HepG2 (cell line): ENCODE results near the gene STUB1. TPM values are rescaled to one million over a fixed set of nuclear protein-coding genes. Genes with fewer than 3 reads are reported as not detected.

Source experiments
- ATF3 ChIP-seq: sonication (generic); formaldehyde crosslinking; IDR thresholded peaks from 2 replicates; pipeline ENCODE4 v1.4.0; 2020; ENCODE audit warnings: missing genetic modification reagents
- GATA4 ChIP-seq: sonication (generic); IDR thresholded peaks from 2 replicates; pipeline ENCODE4 v1.6.1; 2016; ENCODE audit warnings: antibody characterized with exemption, low read depth, borderline replicate concordance
- HCFC1 ChIP-seq: fragments of 150-350 bp; IDR thresholded peaks from 2 replicates; pipeline ENCODE4 v1.6.1; 2014; ENCODE audit warnings: low read depth, low read length
- HNRNPUL1 ChIP-seq: fragments of 200-400 bp; formaldehyde crosslinking; IDR thresholded peaks from 2 replicates; pipeline ENCODE4 v1.6.1; 2017; ENCODE audit warnings: low read depth, mild to moderate bottlenecking, low read length, moderate library complexity
- KDM4B ChIP-seq: sonication (generic); formaldehyde crosslinking; IDR thresholded peaks from 2 replicates; pipeline ENCODE4 v1.4.0; 2020; ENCODE audit warnings: missing genetic modification reagents
- MEIS2 ChIP-seq: sonication (generic); formaldehyde crosslinking; IDR thresholded peaks from 2 replicates; pipeline ENCODE4 v1.9.0; 2021; ENCODE audit warnings: mild to moderate bottlenecking, missing genetic modification reagents
- PAX8 ChIP-seq: sonication (generic); formaldehyde crosslinking; IDR thresholded peaks from 2 replicates; pipeline ENCODE4 v1.8.0; 2022; ENCODE audit warnings: mild to moderate bottlenecking, missing genetic modification reagents, borderline replicate concordance
- PHF21A ChIP-seq: sonication (generic); formaldehyde crosslinking; IDR thresholded peaks from 2 replicates; pipeline ENCODE4 v1.5.0; 2020; ENCODE audit warnings: mild to moderate bottlenecking, missing genetic modification reagents
- RBM22 ChIP-seq: fragments of 200-400 bp; formaldehyde crosslinking; optimal IDR thresholded peaks from 2 replicates; pipeline ENCODE3; 2017; ENCODE audit warnings: mild to moderate bottlenecking, low read length, moderate library complexity
- REST ChIP-seq, 2 experiments: IDR thresholded peaks; 2 replicates each; pipeline ENCODE4 v1.6.1; 2011 to 2012; ENCODE audit warnings: low read length in 2 of 2, borderline replicate concordance in 1 of 2, low read depth in 1 of 2, mild to moderate bottlenecking in 1 of 2, moderate library complexity in 1 of 2
- SMAD1 ChIP-seq: sonication (generic); formaldehyde crosslinking; IDR thresholded peaks from 2 replicates; pipeline ENCODE4 v1.4.0; 2020; ENCODE audit warnings: missing genetic modification reagents, low read depth, mild to moderate bottlenecking, borderline replicate concordance
- THAP7 ChIP-seq: sonication (generic); formaldehyde crosslinking; IDR thresholded peaks from 2 replicates; pipeline ENCODE4 v1.8.1; 2023; ENCODE audit warnings: mild to moderate bottlenecking, missing genetic modification reagents
- ZBTB7B ChIP-seq: sonication (generic); formaldehyde crosslinking; IDR thresholded peaks from 2 replicates; pipeline ENCODE4 v1.4.0; 2020; ENCODE audit warnings: missing genetic modification reagents
- ZEB1 ChIP-seq: IDR thresholded peaks from 2 replicates; pipeline ENCODE4 v1.6.1; 2012; ENCODE audit warnings: mild to moderate bottlenecking, low read depth, inconsistent platforms; ENCODE audit not compliant: insufficient replicate concordance
- ZNF225 ChIP-seq: sonication (generic); formaldehyde crosslinking; IDR thresholded peaks from 2 replicates; pipeline ENCODE4 v1.4.0; 2020; ENCODE audit warnings: mild to moderate bottlenecking, missing genetic modification reagents
- ZNF460 ChIP-seq: sonication (generic); formaldehyde crosslinking; IDR thresholded peaks from 2 replicates; pipeline ENCODE4 v1.5.1; 2020; ENCODE audit warnings: missing genetic modification reagents, mild to moderate bottlenecking, borderline replicate concordance
- ZNF543 ChIP-seq: sonication (generic); formaldehyde crosslinking; IDR thresholded peaks from 2 replicates; pipeline ENCODE4 v1.4.0; 2020; ENCODE audit warnings: mild to moderate bottlenecking, missing genetic modification reagents
- ZNF562 ChIP-seq: sonication (generic); formaldehyde crosslinking; IDR thresholded peaks from 2 replicates; pipeline ENCODE4 v1.8.0; 2022; ENCODE audit warnings: missing genetic modification reagents, borderline replicate concordance
- ZNF572 ChIP-seq: sonication (generic); formaldehyde crosslinking; IDR thresholded peaks from 2 replicates; pipeline ENCODE4 v1.5.1; 2020; ENCODE audit warnings: mild to moderate bottlenecking, missing genetic modification reagents
- ZNF589 ChIP-seq: sonication (generic); formaldehyde crosslinking; conservative IDR thresholded peaks from 2 replicates; pipeline ENCODE4 v1.8.0; 2022; ENCODE audit warnings: mild to moderate bottlenecking, moderate library complexity, missing genetic modification reagents
- ZNF709 ChIP-seq: sonication (generic); formaldehyde crosslinking; IDR thresholded peaks from 2 replicates; pipeline ENCODE4 v1.5.0; 2020; ENCODE audit warnings: mild to moderate bottlenecking, missing genetic modification reagents
- ZUFSP ChIP-seq: sonication (generic); formaldehyde crosslinking; IDR thresholded peaks from 2 replicates; pipeline ENCODE4 v1.9.0; 2021; ENCODE audit warnings: missing genetic modification reagents, mild to moderate bottlenecking, borderline replicate concordance
- polyA plus RNA-seq, 8 experiments: library from polyadenylated mRNA; depleted of rRNA in 3 of 8; stranded (reverse) in 7 of 8; unstranded in 1 of 8; fragments of >200 nt; fragmentation: Illumina TruSeq in 4 of 8; extraction: Trizol in 4 of 8; gene quantifications; 2 replicates each; pipeline versions ENCODE4 v1.2.1 to v1.2.3, GENCODE V29; 2011 to 2016; ENCODE audit warnings: low read depth in 4 of 8, missing spikeins in 1 of 8, mixed read lengths in 1 of 8; ENCODE audit not compliant: insufficient read depth in 1 of 8
- total RNA-seq, 5 experiments: library from RNA; depleted of rRNA; stranded (reverse); fragments of >200 nt; fragmentation: Illumina TruSeq; extraction: Trizol; gene quantifications; 2 replicates each; pipeline ENCODE4 v1.2.3, GENCODE V29; 2016; ENCODE audit warnings: low read depth in 1 of 5

STUB1 gene
- total and polyA plus RNA-seq, 2 of the 13 experiments (the other 11 are each of a cell fraction or from before 2014, with no cell fraction given) = 52.9 to 78.2 TPM

DNA sequence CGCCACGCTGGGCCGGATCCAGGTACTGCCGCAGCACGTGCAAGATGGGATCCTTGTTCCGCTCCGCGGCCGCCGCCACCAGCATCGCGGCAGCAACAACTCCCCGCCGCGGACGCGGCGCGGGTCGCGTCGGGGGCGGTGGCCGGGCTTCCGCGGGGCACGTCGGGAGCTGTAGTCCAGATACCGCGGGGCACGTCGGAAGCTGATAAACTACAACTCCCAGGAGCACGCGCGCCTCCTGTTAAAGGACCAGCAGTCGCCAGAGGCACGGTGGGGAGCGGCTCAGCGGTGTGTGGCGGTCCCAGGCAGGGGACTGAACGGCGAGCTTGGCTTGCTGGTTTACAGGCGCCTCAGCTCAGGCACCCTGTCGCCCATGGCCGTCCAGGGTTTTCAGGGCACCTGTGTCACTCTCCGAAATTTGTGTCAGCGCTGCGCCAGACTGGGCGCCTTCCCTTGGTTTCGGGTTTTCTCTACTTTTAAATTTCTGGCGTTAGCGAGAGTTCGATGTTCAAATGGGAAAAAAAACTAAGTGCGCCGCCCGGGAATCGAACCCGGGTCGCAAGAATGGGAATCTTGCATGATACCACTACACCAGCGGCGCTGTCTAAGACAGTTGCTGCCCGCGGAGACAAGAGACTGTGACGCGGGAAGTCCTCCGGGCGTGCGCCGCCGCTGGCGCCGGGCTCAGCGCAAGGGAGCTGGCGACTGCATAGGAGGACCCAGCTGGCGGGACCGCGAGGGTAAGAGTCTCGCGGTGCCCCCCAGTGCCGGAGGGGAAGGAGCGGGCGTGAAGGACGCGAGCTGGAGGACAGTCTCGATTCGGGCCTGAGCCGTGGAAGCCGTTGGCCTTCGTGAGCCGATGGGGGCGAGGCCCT, 43.8 kb upstream of the STUB1 start, which contains the start of gene METTL26 (continued):
- peak; percentile 38; the same call in 1 of the 2 replicates for TF ChIP-seq PHF21A (CRISPR knock-in tag)
- peak; percentile 72 for TF ChIP-seq ZEB1
- TF ChIP-seq THAP7 (CRISPR knock-in tag) = peak; percentile 86; the same call in 1 of the 2 replicates
- peak; percentile 92 for TF ChIP-seq ZNF589 (CRISPR knock-in tag)
- 0 out of 2 replicates have a peak, but pooled peaks have one; percentile 13 for TF ChIP-seq ATF3 (CRISPR knock-in tag)
- peak; percentile 94 for TF ChIP-seq HCFC1
- 0 out of 2 replicates have a peak, but pooled peaks have one; percentile 33 for TF ChIP-seq MEIS2
- TF ChIP-seq ZNF543 (CRISPR knock-in tag) = peak; percentile 85; the same call in 1 of the 2 replicates
- 0 out of 2 replicates have a peak, but pooled peaks have one; percentile 35 for TF ChIP-seq SMAD1 (CRISPR knock-in tag)
- no peak; the same call in 1 of the 2 replicates for TF ChIP-seq GATA4
- no peak for TF ChIP-seq ZNF460 (CRISPR knock-in tag)
- TF ChIP-seq ZNF709 (CRISPR knock-in tag) = peak; percentile 91
- TF ChIP-seq ZBTB7B (CRISPR knock-in tag) = no peak
- TF ChIP-seq KDM4B (CRISPR knock-in tag) = 0 out of 2 replicates have a peak, but pooled peaks have one; percentile 29
- no peak for TF ChIP-seq ZUFSP (CRISPR knock-in tag)
- TF ChIP-seq ZNF225 (CRISPR knock-in tag) = peak; percentile 9; the same call in 1 of the 2 replicates
- TF ChIP-seq RBM22 = peak; percentile 79
- no peak for TF ChIP-seq HNRNPUL1
- TF ChIP-seq ZNF562 (CRISPR knock-in tag) = 0 out of 2 replicates have a peak, but pooled peaks have one; percentile 51
- no peak for TF ChIP-seq ZNF572 (CRISPR knock-in tag)
- TF ChIP-seq REST (IDR thresholded peaks at IDR 0.05; ENCODE audit: borderline replicate concordance in 1 of 2, low read depth in 1 of 2, low read length in 2 of 2) = no peak
- peak; percentile 77; the same call in 1 of the 2 replicates for TF ChIP-seq PAX8 (CRISPR knock-in tag)
